Germinal center (tissue), 1 donor: ENCODE data around the gene CNTNAP2.

Source experiments
- DNase-seq: peaks from one replicate; pipeline ENCODE4 v3.0.0; 2012; ENCODE audit warnings: mixed read lengths, low spot score

CNTNAP2 gene

GRCh38 chr7:147858421-147858820 lies 1741.8 kb downstream of the CNTNAP2 start:
- no peak for DNase-seq

- DNase-seq = no peak
Observed at GRCh38 chr7:147859033-147859432, 1742.4 kb downstream of the CNTNAP2 start.

GRCh38 chr7:147859486-147859885 lies 1742.9 kb downstream of the CNTNAP2 start:
- no peak for DNase-seq

GRCh38 chr7:147861058-147861716 lies 1744.6 kb downstream of the CNTNAP2 start:
- DNase-seq = no peak

- DNase-seq = no peak
Observed at GRCh38 chr7:147861945-147862344, 1745.3 kb downstream of the CNTNAP2 start.

- no peak for DNase-seq
Observed at GRCh38 chr7:147869456-147869855, 1752.9 kb downstream of the CNTNAP2 start.

- no peak for DNase-seq
Observed at GRCh38 chr7:147878912-147879661, 1762.5 kb downstream of the CNTNAP2 start.

- DNase-seq = no peak
Observed at GRCh38 chr7:147885869-147886268, 1769.3 kb downstream of the CNTNAP2 start.

GRCh38 chr7:147894271-147894670 lies 1777.7 kb downstream of the CNTNAP2 start:
- no peak for DNase-seq

GRCh38 chr7:147896121-147896520 lies 1779.5 kb downstream of the CNTNAP2 start:
- no peak for DNase-seq

GRCh38 chr7:147903536-147904218 lies 1787.1 kb downstream of the CNTNAP2 start:
- DNase-seq = no peak

- no peak for DNase-seq
Observed at GRCh38 chr7:147904219-147904576, 1787.6 kb downstream of the CNTNAP2 start.

GRCh38 chr7:147909431-147910148 lies 1793.0 kb downstream of the CNTNAP2 start:
- no peak for DNase-seq

- no peak for DNase-seq
Observed at GRCh38 chr7:147911201-147911601, 1794.6 kb downstream of the CNTNAP2 start.

GRCh38 chr7:147912291-147912690 lies 1795.7 kb downstream of the CNTNAP2 start:
- DNase-seq = no peak

- DNase-seq = no peak
Observed at GRCh38 chr7:147912946-147913638, 1796.5 kb downstream of the CNTNAP2 start.

GRCh38 chr7:147915781-147916180 lies 1799.2 kb downstream of the CNTNAP2 start:
- no peak for DNase-seq

- no peak for DNase-seq
Observed at GRCh38 chr7:147916573-147916972, 1800.0 kb downstream of the CNTNAP2 start.

GRCh38 chr7:147923841-147924240 lies 1807.2 kb downstream of the CNTNAP2 start:
- no peak for DNase-seq

- no peak for DNase-seq
Observed at GRCh38 chr7:147937428-147937827, 1820.8 kb downstream of the CNTNAP2 start.

- DNase-seq = no peak
Observed at GRCh38 chr7:147941381-147941780, 1824.8 kb downstream of the CNTNAP2 start.

- no peak for DNase-seq
Observed at GRCh38 chr7:147944321-147944720, 1827.7 kb downstream of the CNTNAP2 start.
